Tibial nerve (tissue), 3 donors: ENCODE data around the gene KIF3A.

Experiments used
- POLR2A ChIP-seq, 2 donors: fragments of 450-650 bp; IDR thresholded peaks; one replicate each; pipeline ENCODE4 v1.6.1; 2017; ENCODE audit warnings: antibody characterized with exemption in 2 of 2, mild to moderate bottlenecking in 2 of 2, moderate library complexity in 2 of 2
- TF ChIP-seq, protein P1 (sequence below), 5 experiments: fragments of 200-600 bp in 3 of 5; fragments of 450-650 bp in 2 of 5; sonication (generic) in 3 of 5; IDR thresholded peaks; one replicate each; pipeline ENCODE4 v1.5.1; 2016 to 2019; ENCODE audit warnings: antibody characterized with exemption in 5 of 5, mild to moderate bottlenecking in 3 of 5, moderate library complexity in 2 of 5

DNA sequence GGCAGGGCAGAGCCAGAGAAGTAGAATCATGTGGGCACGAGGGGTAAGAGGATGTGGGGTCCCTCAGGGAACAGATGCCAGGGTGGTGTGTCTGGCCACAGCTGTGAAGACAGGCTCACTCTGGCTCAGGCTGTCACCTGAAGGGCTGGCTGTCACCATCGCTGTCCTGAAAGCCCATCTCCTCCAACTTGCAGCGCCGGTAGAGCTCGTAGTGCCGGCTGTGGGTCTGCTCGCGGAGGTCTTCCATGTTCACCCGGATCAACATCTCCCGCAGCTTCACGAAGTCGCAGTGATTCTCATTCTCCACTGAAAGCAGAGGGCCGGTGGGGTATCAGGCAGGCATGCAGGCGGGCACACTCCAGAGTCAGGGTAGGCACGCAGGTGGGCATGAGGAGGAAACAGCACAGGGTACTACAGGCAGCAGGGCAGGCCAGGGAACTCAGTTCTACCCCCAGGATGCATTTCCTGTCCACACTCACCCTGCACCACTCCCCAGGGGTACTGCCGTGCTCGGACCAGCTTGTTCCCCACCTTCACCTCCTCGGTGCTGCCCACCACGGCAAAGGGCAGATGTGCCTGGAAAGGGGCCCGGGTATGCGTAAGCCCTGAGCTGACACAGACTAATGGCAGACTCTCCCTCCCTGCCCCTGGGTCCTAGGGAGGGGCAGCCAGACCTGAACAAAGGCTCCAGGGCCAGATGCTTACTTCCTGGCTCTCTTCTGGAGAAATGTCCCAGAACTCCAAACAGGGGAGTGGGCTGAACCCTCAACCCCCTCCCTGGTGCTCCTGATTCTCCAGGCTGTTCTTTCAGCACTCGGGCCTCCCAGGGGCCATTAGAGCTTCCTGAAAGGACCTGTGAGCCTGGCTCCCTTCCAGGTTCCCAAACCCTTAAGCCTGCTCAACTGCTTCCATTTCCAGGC is 24.2 kb upstream of the KIF3A start:
- TF ChIP-seq, protein P1, sequence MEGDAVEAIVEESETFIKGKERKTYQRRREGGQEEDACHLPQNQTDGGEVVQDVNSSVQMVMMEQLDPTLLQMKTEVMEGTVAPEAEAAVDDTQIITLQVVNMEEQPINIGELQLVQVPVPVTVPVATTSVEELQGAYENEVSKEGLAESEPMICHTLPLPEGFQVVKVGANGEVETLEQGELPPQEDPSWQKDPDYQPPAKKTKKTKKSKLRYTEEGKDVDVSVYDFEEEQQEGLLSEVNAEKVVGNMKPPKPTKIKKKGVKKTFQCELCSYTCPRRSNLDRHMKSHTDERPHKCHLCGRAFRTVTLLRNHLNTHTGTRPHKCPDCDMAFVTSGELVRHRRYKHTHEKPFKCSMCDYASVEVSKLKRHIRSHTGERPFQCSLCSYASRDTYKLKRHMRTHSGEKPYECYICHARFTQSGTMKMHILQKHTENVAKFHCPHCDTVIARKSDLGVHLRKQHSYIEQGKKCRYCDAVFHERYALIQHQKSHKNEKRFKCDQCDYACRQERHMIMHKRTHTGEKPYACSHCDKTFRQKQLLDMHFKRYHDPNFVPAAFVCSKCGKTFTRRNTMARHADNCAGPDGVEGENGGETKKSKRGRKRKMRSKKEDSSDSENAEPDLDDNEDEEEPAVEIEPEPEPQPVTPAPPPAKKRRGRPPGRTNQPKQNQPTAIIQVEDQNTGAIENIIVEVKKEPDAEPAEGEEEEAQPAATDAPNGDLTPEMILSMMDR (IDR thresholded peaks at IDR 0.05) = no peak
- TF ChIP-seq POLR2A (IDR thresholded peaks at IDR 0.05) = no peak
